Neural cell (in vitro differentiated cells): Measurements from ENCODE around the gene PPFIA3. TPM values are rescaled to one million over a fixed set of nuclear protein-coding genes. Genes with fewer than 3 reads are reported as not detected.

Source experiments
- polyA plus RNA-seq: library from polyadenylated mRNA; depleted of rRNA; stranded (reverse); fragments of >200 nt; gene quantifications from 2 replicates; pipeline ENCODE4 v1.2.3, GENCODE V29; 2014
- small RNA-seq, 3 experiments: library from RNA; depleted of rRNA; stranded (forward); fragments of <200 nt; gene quantifications; one replicate each; pipeline ENCODE3, GENCODE V24; 2012

PPFIA3 gene
- polyA plus RNA-seq, 1 donor from 2014 or later, result 80.7 TPM

Small RNAs within 50 kb of the gene (small RNA-seq; reads per million reads assigned to genes)
- 0 to 0.59 (median 0) reads per million in 3 experiments for gene RN7SL708P

Other genes with a start within 250 kb of the PPFIA3 start
- 73.3 and 73.6 TPM in 2 replicates for gene PPP1R15A, start 247.1 kb upstream of the PPFIA3 start, polyA plus RNA-seq
- gene TULP2, start 220.8 kb upstream of the PPFIA3 start, polyA plus RNA-seq, result not detected in 2 replicates
- gene NUCB1, start 219.2 kb upstream of the PPFIA3 start, polyA plus RNA-seq, result 80.0 and 83.7 TPM in 2 replicates
- gene DHDH, start 185.8 kb upstream of the PPFIA3 start, polyA plus RNA-seq, result 1.4 and 4.8 TPM in 2 replicates
- 71.9 and 90.3 TPM in 2 replicates for gene BAX, start 164.7 kb upstream of the PPFIA3 start, polyA plus RNA-seq
- gene FTL, start 154.2 kb upstream of the PPFIA3 start, polyA plus RNA-seq, result 886 and 909 TPM in 2 replicates
- 12.9 and 25.7 TPM in 2 replicates for gene GYS1, start 126.2 kb upstream of the PPFIA3 start, polyA plus RNA-seq
- gene RUVBL2, start 125.7 kb upstream of the PPFIA3 start, polyA plus RNA-seq, result 172 and 184 TPM in 2 replicates
- not detected in 2 replicates for gene LHB, start 102.5 kb upstream of the PPFIA3 start, polyA plus RNA-seq
- gene CGB3, start 95.2 kb upstream of the PPFIA3 start, polyA plus RNA-seq, result not detected in 2 replicates
- gene CGB2, start 87.7 kb upstream of the PPFIA3 start, polyA plus RNA-seq, result not detected in 2 replicates
- gene CGB1, start 82.6 kb upstream of the PPFIA3 start, polyA plus RNA-seq, result not detected in 2 replicates
- gene CGB5, start 75.7 kb upstream of the PPFIA3 start, polyA plus RNA-seq, result not detected in 2 replicates
- gene CGB8, start 70.4 kb upstream of the PPFIA3 start, polyA plus RNA-seq, result not detected in 2 replicates
- not detected in 2 replicates for gene CGB7, start 61.8 kb upstream of the PPFIA3 start, polyA plus RNA-seq
- not detected in 2 replicates for gene NTF4, start 54.7 kb upstream of the PPFIA3 start, polyA plus RNA-seq
- not detected in 2 replicates for gene KCNA7, start 46.8 kb upstream of the PPFIA3 start, polyA plus RNA-seq
- gene SNRNP70, start 34.1 kb upstream of the PPFIA3 start, polyA plus RNA-seq, result 721 and 833 TPM in 2 replicates
- gene LIN7B, start 5.2 kb upstream of the PPFIA3 start, polyA plus RNA-seq, result 88.7 and 99.0 TPM in 2 replicates
- gene C19orf73, start 401 bp upstream of the PPFIA3 start, polyA plus RNA-seq, result 5.7 and 8.4 TPM in 2 replicates
- gene HRC, start 35.9 kb downstream of the PPFIA3 start, polyA plus RNA-seq, result 1.0 TPM in 1 of 2 replicates, not detected in the other
- gene TRPM4, start 38.2 kb downstream of the PPFIA3 start, polyA plus RNA-seq, result 40.0 and 42.5 TPM in 2 replicates
- gene SLC6A16, start 205.6 kb downstream of the PPFIA3 start, polyA plus RNA-seq, result not detected in 2 replicates
- gene CD37, start 215.9 kb downstream of the PPFIA3 start, polyA plus RNA-seq, result not detected in 2 replicates
- gene TEAD2, start 242.9 kb downstream of the PPFIA3 start, polyA plus RNA-seq, result 1.0 and 1.3 TPM in 2 replicates
- 2.8 TPM in 1 of 2 replicates, not detected in the other for gene DKKL1, start 244.3 kb downstream of the PPFIA3 start, polyA plus RNA-seq